Tibial artery (tissue), 4 donors: ENCODE results near the gene LRRC53.

ENCODE experiments used
- DNase-seq, 2 donors: peaks; one replicate each; pipeline ENCODE4 v3.0.0-alpha.2; 2019
- H3K27ac ChIP-seq, 2 donors: fragments of 200-600 bp; sonication (generic) in 1 of 2; 1 replicate in 1 of 2; 2 replicates in 1 of 2; pipeline ENCODE4 v1.5.1; 2018 to 2019; ENCODE audit warnings: mild to moderate bottlenecking in 1 of 2
- H3K27me3 ChIP-seq, 2 donors: fragments of 200-600 bp; sonication (generic) in 1 of 2; one replicate each; pipeline versions ENCODE4 v1.5.1 to v1.6.0; 2016 to 2019
- H3K36me3 ChIP-seq, 3 donors: fragments of 200-600 bp; sonication (generic) in 2 of 3; one replicate each; pipeline ENCODE4 v1.5.1; 2016 to 2019; ENCODE audit warnings: mild to moderate bottlenecking in 2 of 3
- H3K4me1 ChIP-seq, 4 donors: fragments of 200-600 bp; sonication (generic) in 2 of 4; 1 replicate in 3 of 4; 2 replicates in 1 of 4; pipeline ENCODE4 v1.5.1; 2016 to 2019
- H3K4me3 ChIP-seq, 2 donors: fragments of 200-600 bp; sonication (generic) in 1 of 2; 1 replicate in 1 of 2; 2 replicates in 1 of 2; pipeline ENCODE4 v1.5.1; 2018 to 2019; ENCODE audit warnings: mild to moderate bottlenecking in 2 of 2
- H3K9me3 ChIP-seq, 3 donors: fragments of 200-600 bp; sonication (generic) in 1 of 3; one replicate each; pipeline ENCODE4 v1.5.1; 2016 to 2019
- CTCF ChIP-seq, 2 experiments: fragments of 200-600 bp in 1 of 2; fragments of 450-650 bp in 1 of 2; IDR thresholded peaks; one replicate each; pipeline ENCODE4 v1.5.1; 2017 to 2019; ENCODE audit warnings: antibody characterized with exemption in 2 of 2, mild to moderate bottlenecking in 1 of 2, moderate library complexity in 1 of 2
- intact Hi-C: fragments of 100-400 bp; cut with DNase I; formaldehyde crosslinking; loops from one replicate; pipeline ENCODE4 v1.15.0; 2023; ENCODE audit warnings: low total_unique reads

The LRRC53 gene

GRCh38 chr1:74471470-74471869 lies 40.9 kb downstream of the LRRC53 start:
- TF ChIP-seq CTCF (IDR thresholded peaks at IDR 0.05) = no peak
- no peak overlapping the region for H3K4me3 ChIP-seq
- no peaks in the 10 kb centered on the region for H3K9me3 ChIP-seq
- intact Hi-C loops = no loop called here
- peak overlapping the region; percentile 9 to 59 for H3K27ac ChIP-seq
- H3K4me1 ChIP-seq = peaks cover 0 to 51% (median 17%) of the 10 kb centered on the region in 4 donors
- H3K27me3 ChIP-seq = no peaks in the 10 kb centered on the region
- DNase-seq = no peak
- H3K36me3 ChIP-seq = no peaks in the 10 kb centered on the region

- intact Hi-C loops = no loop called here
- no peaks in the 10 kb centered on the region for H3K9me3 ChIP-seq
- H3K36me3 ChIP-seq = no peaks in the 10 kb centered on the region
- DNase-seq = no peak
- H3K27me3 ChIP-seq = no peaks in the 10 kb centered on the region
- H3K4me1 ChIP-seq = peaks cover 0 to 51% (median 17%) of the 10 kb centered on the region in 4 donors
- TF ChIP-seq CTCF (IDR thresholded peaks at IDR 0.05) = no peak
- H3K27ac ChIP-seq = peak overlapping the region; percentile 9 to 59
- H3K4me3 ChIP-seq = no peak overlapping the region
Observed at GRCh38 chr1:74470936-74471335, 41.5 kb downstream of the LRRC53 start.

GRCh38 chr1:74470251-74470650 lies 42.2 kb downstream of the LRRC53 start:
- TF ChIP-seq CTCF (IDR thresholded peaks at IDR 0.05) = no peak
- Histone ChIP-seq H3K4me3 (peak overlapping the region in 1 of 2 donors; percentile 9), H3K36me3 (no peaks in the 10 kb centered on the region), H3K9me3 (no peaks in the 10 kb centered on the region), H3K27me3 (no peaks in the 10 kb centered on the region), H3K27ac (peak overlapping the region; percentile 9 to 59), H3K4me1 (peaks cover 0 to 49% (median 17%) of the 10 kb centered on the region in 4 donors)
- intact Hi-C loops = no loop called here
- DNase-seq = no peak

- peak overlapping the region; percentile 9 to 59 for H3K27ac ChIP-seq
- intact Hi-C loops = no loop called here
- peak; percentile 49 to 57 for TF ChIP-seq CTCF (IDR thresholded peaks at IDR 0.05)
- no peaks in the 10 kb centered on the region for H3K27me3 ChIP-seq
- H3K4me3 ChIP-seq = no peak overlapping the region
- H3K36me3 ChIP-seq = no peaks in the 10 kb centered on the region
- peaks cover 0 to 42% (median 15%) of the 10 kb centered on the region in 4 donors for H3K4me1 ChIP-seq
- no peak for DNase-seq
- H3K9me3 ChIP-seq = no peaks in the 10 kb centered on the region
Observed at GRCh38 chr1:74468982-74469603, 43.3 kb downstream of the LRRC53 start.

- Histone ChIP-seq H3K9me3 (no peaks in the 10 kb centered on the region), H3K27ac (no peak overlapping the region), H3K4me1 (peaks cover 0 to 31% (median 15%) of the 10 kb centered on the region in 4 donors), H3K4me3 (no peak overlapping the region), H3K27me3 (no peaks in the 10 kb centered on the region), H3K36me3 (no peaks in the 10 kb centered on the region)
- no peak for DNase-seq
- intact Hi-C loops = no loop called here
- TF ChIP-seq CTCF (IDR thresholded peaks at IDR 0.05) = no peak
Observed at GRCh38 chr1:74467786-74468377, 44.5 kb downstream of the LRRC53 start.
